ENCODE results near the gene MSX2. TPM values are rescaled to one million over a fixed set of nuclear protein-coding genes. Genes with fewer than 3 reads are reported as not detected.

The MSX2 gene
- total RNA-seq, 1 experiment from 2014 or later = 64.4 TPM

DNA sequence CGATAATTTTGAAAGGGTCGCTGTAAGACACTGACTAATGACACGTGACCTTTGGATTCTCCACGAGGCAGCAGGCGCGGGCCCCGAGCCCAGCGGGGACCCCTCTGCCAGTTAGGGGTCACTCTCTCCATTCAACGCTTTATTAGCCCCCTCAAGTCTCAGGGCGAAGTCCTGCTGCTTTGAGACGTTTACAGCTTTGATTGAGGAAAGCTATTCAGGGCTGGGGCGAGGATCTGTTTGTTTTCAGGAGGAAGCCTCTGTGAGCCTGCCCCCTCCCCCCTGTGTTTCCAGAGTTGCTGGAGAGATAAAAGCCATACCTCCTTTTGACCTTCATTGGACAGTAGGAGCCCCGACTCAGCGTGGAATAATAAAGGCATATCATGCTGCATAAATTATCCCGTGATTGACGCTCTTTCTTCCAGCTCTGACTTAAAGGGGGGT is 31.4 kb upstream of the MSX2 start:
- H3K4me3 ChIP-seq (ENCODE audit: low read depth, low read length) = no peak overlapping the region; the same call in 1 of the 2 replicates
- CTCF ChIA-PET = interaction anchor here (0.6 to 1.0 kb wide), 2 partner anchors 33 to 58 kb away, joined by 3 to 5 read pairs; no protein-coding TSS in a partner anchor

DNA sequence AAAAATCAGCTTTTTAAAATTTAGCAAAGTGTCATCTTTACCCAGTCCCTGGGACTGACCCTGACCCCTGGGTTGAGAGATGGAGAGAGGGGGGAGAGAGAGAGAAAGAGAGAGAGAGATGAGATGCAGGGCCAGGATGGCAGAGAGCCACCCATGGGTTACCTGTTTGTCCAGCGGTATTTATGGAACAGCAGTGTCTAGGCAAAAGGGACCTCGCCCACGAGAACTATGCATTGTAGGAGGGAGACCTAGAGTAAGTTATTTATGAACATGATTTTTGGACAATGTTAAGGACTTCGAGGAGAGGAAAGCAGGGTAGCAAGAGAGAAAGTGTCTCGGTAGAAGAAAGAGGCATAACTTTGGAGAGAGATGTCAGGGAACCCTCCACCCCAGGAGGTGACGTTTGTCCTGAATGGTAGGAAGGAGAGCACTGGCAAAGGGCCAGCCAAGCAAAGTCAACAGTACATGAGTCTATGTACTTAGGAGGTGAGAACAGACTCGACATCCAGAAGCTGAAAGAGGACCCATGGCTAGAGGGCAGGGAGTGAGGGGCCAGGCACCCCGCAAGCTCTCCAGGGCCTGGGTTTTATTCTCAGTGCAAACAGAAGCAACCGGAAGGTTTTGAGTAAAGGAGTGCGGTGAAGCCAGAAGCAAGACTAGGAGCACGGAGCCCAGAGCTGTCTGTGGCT is 30.5 kb upstream of the MSX2 start:
- Histone ChIP-seq H3K4me1 (peaks cover 37% of the 10 kb centered on the region), H3K4me3 (ENCODE audit: low read depth, low read length) (no peak overlapping the region), H3K9me3 (no peaks in the 10 kb centered on the region), H3K27me3 (replicated peaks; ENCODE audit: control insufficient read depth, insufficient read depth, low read length) (no peaks in the 10 kb centered on the region), H3K36me3 (ENCODE audit: control insufficient read depth, insufficient read depth, low read length) (no peaks in the 10 kb centered on the region)
- peaks cover 12% of the 10 kb centered on the region for H3K36me3 Mint-ChIP-seq (ENCODE audit: insufficient read depth, unreplicated experiment)
- H3K4me3 Mint-ChIP-seq (ENCODE audit: unreplicated experiment) = peak overlapping the region; percentile 84
- no peaks in the 10 kb centered on the region for H3K9me3 Mint-ChIP-seq (ENCODE audit: unreplicated experiment)
- DNase-seq = peak; percentile 46 to 67
- no peaks in the 10 kb centered on the region for H3K27me3 Mint-ChIP-seq (ENCODE audit: insufficient read depth, unreplicated experiment)
- TF ChIP-seq, protein P1, sequence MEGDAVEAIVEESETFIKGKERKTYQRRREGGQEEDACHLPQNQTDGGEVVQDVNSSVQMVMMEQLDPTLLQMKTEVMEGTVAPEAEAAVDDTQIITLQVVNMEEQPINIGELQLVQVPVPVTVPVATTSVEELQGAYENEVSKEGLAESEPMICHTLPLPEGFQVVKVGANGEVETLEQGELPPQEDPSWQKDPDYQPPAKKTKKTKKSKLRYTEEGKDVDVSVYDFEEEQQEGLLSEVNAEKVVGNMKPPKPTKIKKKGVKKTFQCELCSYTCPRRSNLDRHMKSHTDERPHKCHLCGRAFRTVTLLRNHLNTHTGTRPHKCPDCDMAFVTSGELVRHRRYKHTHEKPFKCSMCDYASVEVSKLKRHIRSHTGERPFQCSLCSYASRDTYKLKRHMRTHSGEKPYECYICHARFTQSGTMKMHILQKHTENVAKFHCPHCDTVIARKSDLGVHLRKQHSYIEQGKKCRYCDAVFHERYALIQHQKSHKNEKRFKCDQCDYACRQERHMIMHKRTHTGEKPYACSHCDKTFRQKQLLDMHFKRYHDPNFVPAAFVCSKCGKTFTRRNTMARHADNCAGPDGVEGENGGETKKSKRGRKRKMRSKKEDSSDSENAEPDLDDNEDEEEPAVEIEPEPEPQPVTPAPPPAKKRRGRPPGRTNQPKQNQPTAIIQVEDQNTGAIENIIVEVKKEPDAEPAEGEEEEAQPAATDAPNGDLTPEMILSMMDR (IDR thresholded peaks at IDR 0.05; ENCODE audit: insufficient read depth in 1 of 2, low read depth in 1 of 2, low read length in 1 of 2, severe bottlenecking in 1 of 2, unreplicated experiment in 1 of 2) = no peak
- peak overlapping the region; percentile 88 for H3K27ac Mint-ChIP-seq (ENCODE audit: unreplicated experiment)
- BruUV-seq (replicated peaks) = no TSS peak
- intact Hi-C loops (cut with micrococcal nuclease; ENCODE audit: unreplicated experiment) = loop anchor here (1.0 to 2.0 kb wide), 3 partner anchors 27 to 69 kb away; no protein-coding TSS in a partner anchor
- CTCF ChIA-PET = interaction anchor here (1.1 to 1.3 kb wide), 2 partner anchors 32 to 69 kb away, joined by 4 to 5 read pairs; no protein-coding TSS in a partner anchor
- POLR2A ChIA-PET = no interaction called here
- peaks cover 41% of the 10 kb centered on the region for H3K4me1 Mint-ChIP-seq (ENCODE audit: low read depth, unreplicated experiment)

More for the DNA sequence above, 31.4 kb upstream of the MSX2 start:
- TF ChIP-seq, protein P1 (IDR thresholded peaks at IDR 0.05; ENCODE audit: insufficient read depth in 1 of 2, low read depth in 1 of 2, low read length in 1 of 2, severe bottlenecking in 1 of 2, unreplicated experiment in 1 of 2) = no peak
- H3K36me3 Mint-ChIP-seq (ENCODE audit: insufficient read depth, unreplicated experiment) = peaks cover 12% of the 10 kb centered on the region
- BruUV-seq (replicated peaks) = no TSS peak
- no peaks in the 10 kb centered on the region for H3K27me3 Mint-ChIP-seq (ENCODE audit: insufficient read depth, unreplicated experiment)
- H3K4me3 Mint-ChIP-seq (ENCODE audit: unreplicated experiment) = peak overlapping the region; percentile 84
- peak overlapping the region; percentile 88 for H3K27ac Mint-ChIP-seq (ENCODE audit: unreplicated experiment)
- Histone ChIP-seq H3K27me3 (replicated peaks; ENCODE audit: control insufficient read depth, insufficient read depth, low read length) (no peaks in the 10 kb centered on the region), H3K36me3 (ENCODE audit: control insufficient read depth, insufficient read depth, low read length) (no peaks in the 10 kb centered on the region), H3K9me3 (no peaks in the 10 kb centered on the region), H3K4me1 (peaks cover 37% of the 10 kb centered on the region)
- peak; percentile 87 to 94 for DNase-seq
- H3K9me3 Mint-ChIP-seq (ENCODE audit: unreplicated experiment) = no peaks in the 10 kb centered on the region
- intact Hi-C loops (cut with micrococcal nuclease; ENCODE audit: unreplicated experiment) = loop anchor here (1.0 to 2.0 kb wide), 3 partner anchors 28 to 68 kb away; no protein-coding TSS in a partner anchor
- POLR2A ChIA-PET = interaction anchor here (1.0 kb wide), 1 partner anchor 32 kb away, joined by 3 read pairs; the partner anchor contains the start of gene MSX2
- peaks cover 41% of the 10 kb centered on the region for H3K4me1 Mint-ChIP-seq (ENCODE audit: low read depth, unreplicated experiment)

DNA sequence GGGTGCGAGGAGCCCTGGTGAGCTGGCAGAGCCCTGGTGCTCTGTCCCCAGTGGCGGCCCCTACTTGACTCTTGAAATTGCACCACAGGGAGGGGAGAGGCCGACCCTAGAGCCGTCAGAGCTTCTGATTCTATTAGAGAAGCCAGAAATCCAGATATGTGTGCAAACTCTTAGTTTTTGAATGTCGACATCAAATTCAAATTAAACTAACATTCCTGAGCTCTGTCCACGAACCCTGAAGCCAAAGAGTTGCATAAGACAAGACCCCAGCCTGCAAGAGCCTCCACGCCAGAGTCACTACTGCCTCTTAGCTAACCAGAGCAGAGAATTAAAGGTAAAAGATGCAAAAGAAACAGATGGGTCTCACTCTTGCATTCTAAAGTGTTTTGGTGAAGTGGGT is 29.8 kb upstream of the MSX2 start:
- ChIA-PET POLR2A (no interaction called here), CTCF (interaction anchor here (0.5 to 1.3 kb wide), 3 partner anchors 30 to 70 kb away, joined by 4 to 5 read pairs (median 5); partner anchors contain the start of gene MSX2)
- Histone ChIP-seq H3K4me3 (ENCODE audit: low read depth, low read length) (no peak overlapping the region), H3K4me1 (peaks cover 41% of the 10 kb centered on the region), H3K27me3 (replicated peaks; ENCODE audit: control insufficient read depth, insufficient read depth, low read length) (no peaks in the 10 kb centered on the region), H3K36me3 (ENCODE audit: control insufficient read depth, insufficient read depth, low read length) (no peaks in the 10 kb centered on the region), H3K9me3 (no peaks in the 10 kb centered on the region)
- intact Hi-C loops (cut with micrococcal nuclease; ENCODE audit: unreplicated experiment) = no loop called here
- no TSS peak for BruUV-seq (replicated peaks)
- no peak overlapping the region for H3K4me3 Mint-ChIP-seq (ENCODE audit: unreplicated experiment)
- no peak for DNase-seq
- no peaks in the 10 kb centered on the region for H3K9me3 Mint-ChIP-seq (ENCODE audit: unreplicated experiment)
- H3K36me3 Mint-ChIP-seq (ENCODE audit: insufficient read depth, unreplicated experiment) = peaks cover 12% of the 10 kb centered on the region
- H3K27me3 Mint-ChIP-seq (ENCODE audit: insufficient read depth, unreplicated experiment) = no peaks in the 10 kb centered on the region
- peak overlapping the region; percentile 88 for H3K27ac Mint-ChIP-seq (ENCODE audit: unreplicated experiment)
- TF ChIP-seq, protein P1 (IDR thresholded peaks at IDR 0.05; ENCODE audit: insufficient read depth in 1 of 2, low read depth in 1 of 2, low read length in 1 of 2, severe bottlenecking in 1 of 2, unreplicated experiment in 1 of 2) = no peak
- H3K4me1 Mint-ChIP-seq (ENCODE audit: low read depth, unreplicated experiment) = peaks cover 41% of the 10 kb centered on the region

Data from Caco-2 (cell line).